ENCODE results near the gene CEMIP.
A peak's percentile ranks its signal among the peaks of the same experiment; 100 is the strongest.

Gene CEMIP

GRCh38 chr15:80926126-80926525 is 147.0 kb downstream of the CEMIP start:
- no peak for DNase-seq

DNA sequence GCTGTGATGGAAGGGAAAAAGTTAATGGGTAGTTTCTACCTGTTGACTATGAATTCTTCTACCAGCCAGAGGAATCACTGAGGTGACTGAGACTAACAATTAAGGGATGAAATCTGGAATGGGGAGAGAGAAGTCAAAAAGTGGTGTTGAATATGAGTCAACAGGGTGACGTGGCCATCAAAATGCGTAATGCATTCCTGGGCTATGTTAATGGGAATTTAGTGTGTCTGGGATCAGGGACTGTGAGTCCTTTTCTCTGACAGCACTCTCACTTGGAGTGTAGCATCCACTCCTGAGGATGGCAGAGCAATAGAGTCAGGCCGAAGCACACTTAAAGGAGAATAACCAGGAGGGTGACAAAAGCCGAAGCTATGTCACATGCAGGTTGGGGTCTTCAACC is 150.1 kb downstream of the CEMIP start:
- no peak for DNase-seq

- DNase-seq = no peak
Measured at GRCh38 chr15:80929689-80930088, 150.5 kb downstream of the CEMIP start.

DNA sequence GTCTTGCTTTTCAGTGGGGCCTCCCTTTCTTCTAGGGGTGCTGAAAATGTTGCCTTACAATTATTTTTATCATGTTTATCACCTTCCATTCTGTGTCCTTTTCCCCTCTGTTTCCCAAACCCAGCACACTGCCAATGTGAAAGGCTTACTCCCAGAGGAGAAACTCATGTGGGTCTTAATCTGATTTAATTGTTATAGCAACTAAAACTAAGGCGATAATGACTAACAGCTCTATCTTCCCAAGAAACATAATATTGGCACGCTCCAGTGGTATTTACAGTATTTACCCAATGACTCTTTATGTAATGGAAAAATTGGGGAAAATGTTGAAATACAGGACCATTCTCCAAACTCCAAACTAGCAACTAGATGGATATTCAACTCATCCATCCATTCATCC is 152.0 kb downstream of the CEMIP start:
- no peak for DNase-seq

DNA sequence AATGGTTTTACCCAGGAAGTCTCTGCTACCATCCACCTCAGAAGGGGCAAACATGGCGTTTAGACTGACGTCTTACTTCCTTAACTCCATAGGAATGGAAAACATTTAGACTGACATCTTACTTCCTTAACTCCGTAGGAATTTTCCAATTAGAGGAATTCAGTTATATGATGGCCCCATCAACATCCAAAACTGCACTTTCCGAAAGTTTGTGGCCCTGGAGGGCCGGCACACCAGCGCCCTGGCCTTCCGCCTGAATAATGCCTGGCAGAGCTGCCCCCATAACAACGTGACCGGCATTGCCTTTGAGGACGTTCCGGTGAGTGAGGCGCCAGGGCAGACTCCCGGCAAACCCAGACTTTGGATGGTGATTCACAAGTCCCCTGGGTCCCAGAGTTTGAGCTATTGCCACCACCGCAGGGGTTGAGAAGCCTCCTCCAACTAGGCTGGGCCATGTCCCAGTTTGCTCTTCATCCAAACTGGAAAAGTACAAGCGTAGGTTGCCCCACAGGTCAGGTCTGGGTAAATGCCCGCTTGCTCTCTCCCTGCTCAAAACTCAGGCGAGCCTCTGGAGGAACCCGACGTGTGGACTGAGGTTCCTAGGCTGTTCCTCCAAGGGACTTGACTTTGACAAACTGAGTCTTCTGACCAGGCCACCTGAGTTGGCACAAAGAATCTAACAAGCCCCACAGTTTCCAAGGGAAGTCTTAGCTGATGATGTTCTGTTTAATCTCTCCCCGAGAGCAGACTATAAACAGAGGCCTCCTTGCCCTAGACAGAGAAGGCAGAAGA is 152.7 kb downstream of the CEMIP start:
- no peak for DNase-seq

DNA sequence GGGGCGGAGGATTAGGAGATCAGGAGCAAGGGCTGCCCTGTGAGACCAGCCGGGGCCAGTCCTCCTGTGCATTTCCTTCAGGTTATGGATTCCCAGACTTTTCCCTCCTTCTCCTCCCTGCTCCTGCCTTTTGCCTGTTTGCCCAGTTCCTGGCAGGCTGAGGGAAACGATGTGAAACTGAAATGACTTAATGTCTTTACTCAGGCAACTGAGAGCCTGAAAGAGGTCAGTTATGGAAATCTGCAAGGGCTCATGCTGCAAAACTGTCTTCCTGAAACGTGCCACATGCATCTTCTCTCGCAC is 153.3 kb downstream of the CEMIP start:
- DNase-seq = no peak

DNA sequence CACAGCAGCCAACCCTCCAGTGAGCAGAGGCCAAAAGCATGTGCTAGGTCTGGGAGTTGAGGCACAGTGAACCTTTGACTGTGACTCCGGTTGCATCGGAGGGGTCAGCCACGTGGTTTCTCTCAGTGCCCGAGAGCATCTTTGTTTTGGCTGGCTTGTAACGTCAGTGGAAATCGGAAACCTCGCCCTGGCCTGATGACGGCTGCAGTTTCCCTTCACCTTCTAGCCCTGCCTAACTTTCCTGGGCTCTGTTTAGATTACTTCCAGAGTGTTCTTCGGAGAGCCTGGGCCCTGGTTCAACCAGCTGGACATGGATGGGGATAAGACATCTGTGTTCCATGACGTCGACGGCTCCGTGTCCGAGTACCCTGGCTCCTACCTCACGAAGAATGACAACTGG is 153.8 kb downstream of the CEMIP start:
- no peak for DNase-seq

GRCh38 chr15:80934761-80935221 is 155.6 kb downstream of the CEMIP start:
- DNase-seq = no peak

DNA sequence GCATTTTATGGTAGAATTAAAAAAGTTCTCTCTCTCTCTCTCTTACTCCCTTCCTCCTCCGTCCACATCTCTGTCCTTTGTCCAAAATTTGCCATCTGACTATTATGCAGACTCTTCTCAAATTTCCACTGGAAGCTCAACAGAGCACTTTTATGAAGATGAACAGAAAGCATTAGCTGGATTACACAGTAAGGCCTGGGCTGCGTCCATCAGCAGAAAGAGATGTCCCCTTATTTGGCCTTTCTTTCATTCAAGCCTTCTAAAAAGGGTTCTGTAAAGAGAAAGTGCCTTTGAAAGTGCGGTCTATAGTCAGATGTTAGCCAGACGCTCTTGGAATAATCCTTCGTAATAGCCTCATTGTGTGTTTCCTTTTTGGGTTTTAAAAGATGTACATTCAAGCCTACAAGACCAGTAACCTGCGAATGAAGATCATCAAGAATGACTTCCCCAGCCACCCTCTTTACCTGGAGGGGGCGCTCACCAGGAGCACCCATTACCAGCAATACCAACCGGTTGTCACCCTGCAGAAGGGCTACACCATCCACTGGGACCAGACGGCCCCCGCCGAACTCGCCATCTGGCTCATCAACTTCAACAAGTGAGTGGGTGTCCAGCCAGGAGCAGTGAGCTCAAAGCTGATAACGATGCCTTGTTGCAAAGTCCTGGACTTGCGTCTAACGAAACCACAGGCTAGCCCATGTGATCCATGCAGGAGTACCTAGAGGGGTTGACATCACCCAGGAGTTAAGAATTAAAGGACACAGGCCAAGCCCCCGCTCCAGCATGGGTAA is 157.3 kb downstream of the CEMIP start:
- DNase-seq = no peak

DNA sequence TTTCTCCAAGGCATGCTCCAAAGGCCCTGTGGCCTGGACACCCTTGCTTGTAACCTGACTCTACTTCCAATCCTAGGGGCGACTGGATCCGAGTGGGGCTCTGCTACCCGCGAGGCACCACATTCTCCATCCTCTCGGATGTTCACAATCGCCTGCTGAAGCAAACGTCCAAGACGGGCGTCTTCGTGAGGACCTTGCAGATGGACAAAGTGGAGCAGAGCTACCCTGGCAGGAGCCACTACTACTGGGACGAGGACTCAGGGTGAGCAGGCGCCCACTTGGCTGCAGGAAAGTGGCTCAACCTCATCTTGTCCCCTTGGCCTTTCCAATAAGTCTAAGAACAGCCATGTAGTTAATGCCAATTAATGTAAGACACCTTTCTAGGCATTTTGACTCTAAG is 158.5 kb downstream of the CEMIP start:
- DNase-seq = no peak

- DNase-seq = no peak
Measured at GRCh38 chr15:80939216-80939615, 160.0 kb downstream of the CEMIP start.

DNA sequence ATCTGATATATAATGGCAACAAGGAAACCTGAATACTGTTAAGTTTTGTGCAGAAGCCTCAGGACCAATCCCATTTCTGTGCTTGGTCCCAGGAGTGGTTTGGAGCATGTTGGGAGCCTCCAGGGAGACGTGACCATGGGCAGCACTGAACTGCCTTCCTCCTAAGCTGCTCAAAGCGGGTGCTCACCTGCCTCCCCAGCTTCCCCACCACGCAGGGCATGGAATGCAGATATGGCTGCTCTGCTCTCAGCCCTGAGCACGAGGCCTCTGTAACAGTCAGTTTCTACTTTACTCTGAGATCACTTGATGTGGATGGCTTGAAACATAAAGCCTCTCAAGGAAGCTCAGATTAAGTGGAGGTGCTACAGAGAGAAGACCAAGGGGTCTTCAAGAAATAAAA is 161.2 kb downstream of the CEMIP start:
- DNase-seq = no peak

DNA sequence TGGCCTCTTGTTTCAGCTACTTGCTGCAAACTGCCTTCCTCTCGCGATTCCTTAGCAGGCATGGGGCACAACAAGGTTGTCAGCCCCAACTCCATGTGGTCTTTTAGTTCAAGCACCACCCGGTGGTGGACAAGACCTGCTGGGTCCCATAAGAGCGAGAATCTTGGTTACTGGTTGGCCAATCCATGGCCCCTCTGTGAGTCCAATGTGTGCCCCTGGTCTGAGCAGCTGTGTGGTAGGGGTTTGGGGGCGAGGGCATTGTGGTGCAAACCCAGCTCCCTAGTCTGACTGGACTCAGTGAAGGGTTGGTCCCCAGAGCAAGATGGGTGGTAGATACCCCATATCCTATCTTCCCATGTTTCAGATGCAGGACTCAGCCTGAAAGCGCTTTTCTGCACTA is 161.7 kb downstream of the CEMIP start:
- no peak for DNase-seq

GRCh38 chr15:80942266-80942665 is 163.1 kb downstream of the CEMIP start:
- no peak for DNase-seq

- peak in 2 of 51 donors; percentile 5 to 19 for DNase-seq
Measured at GRCh38 chr15:80942746-80943565, 163.8 kb downstream of the CEMIP start.

DNA sequence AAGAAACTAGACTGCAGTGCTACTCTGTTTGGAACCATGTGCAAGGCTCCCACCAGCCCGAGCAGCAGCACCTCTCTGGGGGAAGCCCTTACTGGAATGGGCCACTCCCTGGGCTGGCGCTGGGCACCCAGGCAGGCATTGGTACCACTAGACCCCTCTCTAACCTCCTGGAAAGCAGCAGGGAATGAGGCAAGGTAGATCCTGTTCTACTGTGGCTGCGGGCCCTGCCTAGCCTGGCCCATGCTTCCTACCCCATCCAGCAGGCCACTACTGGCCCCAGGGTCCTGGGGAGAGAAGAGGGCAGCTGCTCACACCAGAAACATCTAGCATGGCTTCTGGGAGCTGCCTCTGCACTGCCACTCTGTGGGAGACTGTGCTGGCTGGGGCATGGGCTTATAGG is 165.6 kb downstream of the CEMIP start:
- no peak for DNase-seq

GRCh38 chr15:80945605-80946004 is 166.4 kb downstream of the CEMIP start:
- DNase-seq = no peak

DNA sequence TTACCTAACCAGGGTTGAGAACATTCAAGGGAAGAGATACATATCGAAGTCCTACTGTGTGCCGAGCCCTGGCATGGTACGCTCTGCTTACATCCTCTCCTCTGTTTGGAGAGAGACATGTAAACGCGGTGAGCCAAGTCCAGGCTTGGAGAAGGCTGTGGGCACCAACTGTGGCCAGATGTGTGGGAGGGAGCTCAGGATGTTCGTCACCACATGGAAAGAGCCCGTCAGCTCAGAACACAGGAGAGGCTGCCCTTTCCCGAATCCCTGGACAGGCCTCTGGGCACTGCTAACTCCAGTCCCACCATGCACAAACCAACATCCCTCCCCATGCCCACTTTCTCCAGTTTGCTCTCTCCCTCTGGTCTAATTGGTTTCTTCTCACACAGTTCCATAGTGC is 167.4 kb downstream of the CEMIP start:
- no peak for DNase-seq

DNA sequence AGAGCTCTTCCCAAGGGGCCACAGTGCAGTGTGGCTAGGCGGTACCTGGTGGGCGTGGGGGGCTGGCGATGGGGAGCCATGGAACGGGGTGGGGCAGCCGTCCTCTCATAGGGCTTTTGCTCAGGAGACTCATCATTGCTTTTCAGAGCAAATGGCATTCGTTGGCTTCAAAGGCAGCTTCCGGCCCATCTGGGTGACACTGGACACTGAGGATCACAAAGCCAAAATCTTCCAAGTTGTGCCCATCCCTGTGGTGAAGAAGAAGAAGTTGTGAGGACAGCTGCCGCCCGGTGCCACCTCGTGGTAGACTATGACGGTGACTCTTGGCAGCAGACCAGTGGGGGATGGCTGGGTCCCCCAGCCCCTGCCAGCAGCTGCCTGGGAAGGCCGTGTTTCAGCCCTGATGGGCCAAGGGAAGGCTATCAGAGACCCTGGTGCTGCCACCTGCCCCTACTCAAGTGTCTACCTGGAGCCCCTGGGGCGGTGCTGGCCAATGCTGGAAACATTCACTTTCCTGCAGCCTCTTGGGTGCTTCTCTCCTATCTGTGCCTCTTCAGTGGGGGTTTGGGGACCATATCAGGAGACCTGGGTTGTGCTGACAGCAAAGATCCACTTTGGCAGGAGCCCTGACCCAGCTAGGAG is 169.6 kb downstream of the CEMIP start:
- DNase-seq = no peak

DNA sequence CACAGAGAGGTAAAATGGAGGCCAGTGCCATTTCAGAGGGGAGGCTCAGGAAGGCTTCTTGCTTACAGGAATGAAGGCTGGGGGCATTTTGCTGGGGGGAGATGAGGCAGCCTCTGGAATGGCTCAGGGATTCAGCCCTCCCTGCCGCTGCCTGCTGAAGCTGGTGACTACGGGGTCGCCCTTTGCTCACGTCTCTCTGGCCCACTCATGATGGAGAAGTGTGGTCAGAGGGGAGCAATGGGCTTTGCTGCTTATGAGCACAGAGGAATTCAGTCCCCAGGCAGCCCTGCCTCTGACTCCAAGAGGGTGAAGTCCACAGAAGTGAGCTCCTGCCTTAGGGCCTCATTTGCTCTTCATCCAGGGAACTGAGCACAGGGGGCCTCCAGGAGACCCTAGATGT is 170.6 kb downstream of the CEMIP start:
- no peak for DNase-seq

DNA sequence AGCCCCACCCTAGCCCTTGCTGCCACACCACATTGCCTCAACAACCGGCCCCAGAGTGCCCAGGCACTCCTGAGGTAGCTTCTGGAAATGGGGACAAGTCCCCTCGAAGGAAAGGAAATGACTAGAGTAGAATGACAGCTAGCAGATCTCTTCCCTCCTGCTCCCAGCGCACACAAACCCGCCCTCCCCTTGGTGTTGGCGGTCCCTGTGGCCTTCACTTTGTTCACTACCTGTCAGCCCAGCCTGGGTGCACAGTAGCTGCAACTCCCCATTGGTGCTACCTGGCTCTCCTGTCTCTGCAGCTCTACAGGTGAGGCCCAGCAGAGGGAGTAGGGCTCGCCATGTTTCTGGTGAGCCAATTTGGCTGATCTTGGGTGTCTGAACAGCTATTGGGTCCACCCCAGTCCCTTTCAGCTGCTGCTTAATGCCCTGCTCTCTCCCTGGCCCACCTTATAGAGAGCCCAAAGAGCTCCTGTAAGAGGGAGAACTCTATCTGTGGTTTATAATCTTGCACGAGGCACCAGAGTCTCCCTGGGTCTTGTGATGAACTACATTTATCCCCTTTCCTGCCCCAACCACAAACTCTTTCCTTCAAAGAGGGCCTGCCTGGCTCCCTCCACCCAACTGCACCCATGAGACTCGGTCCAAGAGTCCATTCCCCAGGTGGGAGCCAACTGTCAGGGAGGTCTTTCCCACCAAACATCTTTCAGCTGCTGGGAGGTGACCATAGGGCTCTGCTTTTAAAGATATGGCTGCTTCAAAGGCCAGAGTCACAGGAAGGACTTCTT is 171.3 kb downstream of the CEMIP start:
- no peak for DNase-seq
